WTC11 (cell line): ENCODE results near the gene ZNF223. TPM values are rescaled to one million over a fixed set of nuclear protein-coding genes. Genes with fewer than 3 reads are reported as not detected.
A peak's percentile ranks its signal among the peaks of the same experiment; 100 is the strongest.

Source experiments
- ATAC-seq: fragments of 200-7000 bp; cut with Tn5 transposase; 2 replicates; pipeline ENCODE4 v1.10.0; 2021; ENCODE audit warnings: mild to moderate bottlenecking, moderate library complexity
- CTCF ChIA-PET: fragments of 300-600 bp; sonication (Branson Sonifier 250); formaldehyde crosslinking; loops from one replicate; lab custom pipeline; 2021; ENCODE audit warnings: antibody characterized with exemption; lab: Charles Lee
- POLR2A ChIA-PET: fragments of 350-600 bp; sonication (Branson Sonifier 250); formaldehyde crosslinking; loops from one replicate; lab custom pipeline; 2021; ENCODE audit warnings: antibody characterized with exemption; lab: Charles Lee
- DNase-seq: peaks from one replicate; pipeline ENCODE4 v3.0.0; 2021; ENCODE audit warnings: low spot score
- H3K27ac Mint-ChIP-seq: 2 replicates; pipeline ENCODE4 v1.8.0; 2021; ENCODE audit warnings: mixed read lengths
- H3K27me3 Mint-ChIP-seq: 2 replicates; pipeline ENCODE4 v1.8.0; 2021; ENCODE audit warnings: low read depth, mild to moderate bottlenecking, moderate library complexity, mixed read lengths
- H3K36me3 Mint-ChIP-seq: 2 replicates; pipeline ENCODE4 v1.8.0; 2021; ENCODE audit warnings: mixed read lengths
- H3K4me1 Mint-ChIP-seq: 2 replicates; pipeline ENCODE4 v1.8.0; 2022; ENCODE audit warnings: mixed read lengths
- H3K4me3 Mint-ChIP-seq: 2 replicates; pipeline ENCODE4 v1.8.0; 2021; ENCODE audit warnings: mild to moderate bottlenecking, moderate library complexity, mixed read lengths
- H3K9me3 Mint-ChIP-seq: 2 replicates; pipeline ENCODE4 v1.8.0; 2021; ENCODE audit warnings: mixed read lengths
- CREM ChIP-seq: sonication (generic); formaldehyde crosslinking; IDR thresholded peaks from 2 replicates; pipeline ENCODE4 v1.8.1; 2022; ENCODE audit warnings: mild to moderate bottlenecking, missing genetic modification reagents, moderate library complexity
- E2F1 ChIP-seq: sonication (generic); formaldehyde crosslinking; IDR thresholded peaks from 2 replicates; pipeline ENCODE4 v1.8.0; 2022; ENCODE audit warnings: mild to moderate bottlenecking, missing genetic modification reagents
- EMX1 ChIP-seq: fragments of 250-450 bp; sonication (Bioruptor Pico); IDR thresholded peaks from 2 replicates; pipeline ENCODE4 v1.8.0; 2021; ENCODE audit warnings: mild to moderate bottlenecking
- FOXP1 ChIP-seq: sonication (generic); formaldehyde crosslinking; IDR thresholded peaks from 2 replicates; pipeline ENCODE4 v1.8.0; 2022; ENCODE audit warnings: missing genetic modification reagents, mild to moderate bottlenecking, moderate library complexity, borderline replicate concordance
- GTF2I ChIP-seq: fragments of 250-450 bp; sonication (Bioruptor Pico); conservative IDR thresholded peaks from 2 replicates; pipeline ENCODE4 v1.4.0; 2021; ENCODE audit warnings: mild to moderate bottlenecking
- JUN ChIP-seq: sonication (generic); formaldehyde crosslinking; IDR thresholded peaks from 2 replicates; pipeline ENCODE4 v1.8.0; 2023; ENCODE audit warnings: mild to moderate bottlenecking, missing genetic modification reagents
- MAX ChIP-seq: sonication (generic); formaldehyde crosslinking; IDR thresholded peaks from 2 replicates; pipeline ENCODE4 v1.8.0; 2022; ENCODE audit warnings: mild to moderate bottlenecking, missing genetic modification reagents
- NR3C1 ChIP-seq: sonication (generic); formaldehyde crosslinking; conservative IDR thresholded peaks from 2 replicates; pipeline ENCODE4 v1.8.1; 2023; ENCODE audit warnings: low read depth, mild to moderate bottlenecking, missing genetic modification reagents
- PREB ChIP-seq: sonication (generic); formaldehyde crosslinking; IDR thresholded peaks from 2 replicates; pipeline ENCODE4 v1.8.1; 2022; ENCODE audit warnings: mild to moderate bottlenecking, missing genetic modification reagents, moderate library complexity, borderline replicate concordance
- SMAD3 ChIP-seq: sonication (generic); formaldehyde crosslinking; IDR thresholded peaks from 2 replicates; pipeline ENCODE4 v1.8.0; 2022; ENCODE audit warnings: missing genetic modification reagents, mild to moderate bottlenecking, borderline replicate concordance
- USF2 ChIP-seq: sonication (generic); formaldehyde crosslinking; IDR thresholded peaks from 2 replicates; pipeline ENCODE4 v1.8.1; 2023; ENCODE audit warnings: mild to moderate bottlenecking, missing genetic modification reagents, moderate library complexity
- ZNF121 ChIP-seq: sonication (generic); formaldehyde crosslinking; IDR thresholded peaks from 2 replicates; pipeline ENCODE4 v1.8.0; 2023; ENCODE audit warnings: missing genetic modification reagents
- ZNF263 ChIP-seq: sonication (generic); formaldehyde crosslinking; IDR thresholded peaks from 2 replicates; pipeline ENCODE4 v1.8.1; 2022; ENCODE audit warnings: low read depth, mild to moderate bottlenecking, moderate library complexity, missing genetic modification reagents
- ZNF416 ChIP-seq: fragments of 250-450 bp; sonication (Bioruptor Pico); IDR thresholded peaks from 2 replicates; pipeline ENCODE4 v1.9.0; 2021; ENCODE audit warnings: mild to moderate bottlenecking, inconsistent platforms
- ZNF425 ChIP-seq: fragments of 250-450 bp; sonication (Bioruptor Pico); conservative IDR thresholded peaks from 2 replicates; pipeline ENCODE4 v1.9.0; 2021; ENCODE audit warnings: mild to moderate bottlenecking
- ZSCAN18 ChIP-seq: fragments of 250-450 bp; sonication (Bioruptor Pico); IDR thresholded peaks from 2 replicates; pipeline ENCODE4 v2.1.2; 2022; ENCODE audit warnings: mild to moderate bottlenecking, moderate library complexity
- total RNA-seq: library from RNA; stranded (reverse); gene quantifications from 3 replicates; pipeline ENCODE4 v1.2.3, GENCODE V29; 2021
- TF ChIP-seq, protein P1 (sequence below): sonication (generic); formaldehyde crosslinking; IDR thresholded peaks from 2 replicates; pipeline ENCODE4 v1.8.0; 2022; ENCODE audit warnings: mild to moderate bottlenecking, missing genetic modification reagents
- TF ChIP-seq, protein P2 (sequence below): sonication (generic); formaldehyde crosslinking; IDR thresholded peaks from 2 replicates; pipeline ENCODE4 v1.8.1; 2023; ENCODE audit warnings: mild to moderate bottlenecking, missing genetic modification reagents

ZNF223 gene
- total RNA-seq, 1 experiment from 2014 or later = 5.7 TPM

GRCh38 chr19:44107751-44108150 lies 55.9 kb downstream of the ZNF223 start:
- H3K27ac Mint-ChIP-seq = no peak overlapping the region
- ChIA-PET POLR2A (no interaction called here), CTCF (no interaction called here)
- H3K4me1 Mint-ChIP-seq = peaks cover 3% of the 10 kb centered on the region; the same call in 1 of the 2 replicates
- H3K9me3 Mint-ChIP-seq = peaks cover 71% of the 10 kb centered on the region
- peaks cover 85% of the 10 kb centered on the region for H3K36me3 Mint-ChIP-seq
- TF ChIP-seq FOXP1 = no peak
- no peak for TF ChIP-seq ZSCAN18
- no peak for TF ChIP-seq JUN (CRISPR knock-in tag)
- H3K4me3 Mint-ChIP-seq = no peak overlapping the region
- H3K27me3 Mint-ChIP-seq = peaks cover 7% of the 10 kb centered on the region
- ATAC-seq (no peak), DNase-seq (no peak)

- Mint-ChIP-seq H3K36me3 (peaks cover 68% of the 10 kb centered on the region), H3K9me3 (peaks cover 66% of the 10 kb centered on the region), H3K27me3 (peaks cover 7% of the 10 kb centered on the region), H3K4me3 (no peak overlapping the region), H3K27ac (no peak overlapping the region), H3K4me1 (peaks cover 9% of the 10 kb centered on the region)
- DNase-seq = no peak
- ChIA-PET CTCF (no interaction called here), POLR2A (no interaction called here)
- TF ChIP-seq ZNF263 (CRISPR knock-in tag) (no peak), CREM (no peak), GTF2I (no peak), E2F1 (CRISPR knock-in tag) (no peak), SMAD3 (no peak), JUN (CRISPR knock-in tag) (no peak), NR3C1 (no peak), EMX1 (CRISPR knock-in tag) (no peak), ZNF416 (CRISPR knock-in tag) (no peak), PREB (no peak), ZNF121 (no peak)
- TF ChIP-seq, protein P1, sequence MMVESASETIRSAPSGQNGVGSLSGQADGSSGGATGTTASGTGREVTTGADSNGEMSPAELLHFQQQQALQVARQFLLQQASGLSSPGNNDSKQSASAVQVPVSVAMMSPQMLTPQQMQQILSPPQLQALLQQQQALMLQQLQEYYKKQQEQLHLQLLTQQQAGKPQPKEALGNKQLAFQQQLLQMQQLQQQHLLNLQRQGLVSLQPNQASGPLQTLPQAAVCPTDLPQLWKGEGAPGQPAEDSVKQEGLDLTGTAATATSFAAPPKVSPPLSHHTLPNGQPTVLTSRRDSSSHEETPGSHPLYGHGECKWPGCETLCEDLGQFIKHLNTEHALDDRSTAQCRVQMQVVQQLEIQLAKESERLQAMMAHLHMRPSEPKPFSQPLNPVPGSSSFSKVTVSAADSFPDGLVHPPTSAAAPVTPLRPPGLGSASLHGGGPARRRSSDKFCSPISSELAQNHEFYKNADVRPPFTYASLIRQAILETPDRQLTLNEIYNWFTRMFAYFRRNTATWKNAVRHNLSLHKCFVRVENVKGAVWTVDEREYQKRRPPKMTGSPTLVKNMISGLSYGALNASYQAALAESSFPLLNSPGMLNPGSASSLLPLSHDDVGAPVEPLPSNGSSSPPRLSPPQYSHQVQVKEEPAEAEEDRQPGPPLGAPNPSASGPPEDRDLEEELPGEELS = no peak
- TF ChIP-seq, protein P2, sequence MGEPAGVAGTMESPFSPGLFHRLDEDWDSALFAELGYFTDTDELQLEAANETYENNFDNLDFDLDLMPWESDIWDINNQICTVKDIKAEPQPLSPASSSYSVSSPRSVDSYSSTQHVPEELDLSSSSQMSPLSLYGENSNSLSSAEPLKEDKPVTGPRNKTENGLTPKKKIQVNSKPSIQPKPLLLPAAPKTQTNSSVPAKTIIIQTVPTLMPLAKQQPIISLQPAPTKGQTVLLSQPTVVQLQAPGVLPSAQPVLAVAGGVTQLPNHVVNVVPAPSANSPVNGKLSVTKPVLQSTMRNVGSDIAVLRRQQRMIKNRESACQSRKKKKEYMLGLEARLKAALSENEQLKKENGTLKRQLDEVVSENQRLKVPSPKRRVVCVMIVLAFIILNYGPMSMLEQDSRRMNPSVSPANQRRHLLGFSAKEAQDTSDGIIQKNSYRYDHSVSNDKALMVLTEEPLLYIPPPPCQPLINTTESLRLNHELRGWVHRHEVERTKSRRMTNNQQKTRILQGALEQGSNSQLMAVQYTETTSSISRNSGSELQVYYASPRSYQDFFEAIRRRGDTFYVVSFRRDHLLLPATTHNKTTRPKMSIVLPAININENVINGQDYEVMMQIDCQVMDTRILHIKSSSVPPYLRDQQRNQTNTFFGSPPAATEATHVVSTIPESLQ (CRISPR knock-in tag) = no peak
- no peak for ATAC-seq
Measured at GRCh38 chr19:44109458-44109857, 57.6 kb downstream of the ZNF223 start.

DNA sequence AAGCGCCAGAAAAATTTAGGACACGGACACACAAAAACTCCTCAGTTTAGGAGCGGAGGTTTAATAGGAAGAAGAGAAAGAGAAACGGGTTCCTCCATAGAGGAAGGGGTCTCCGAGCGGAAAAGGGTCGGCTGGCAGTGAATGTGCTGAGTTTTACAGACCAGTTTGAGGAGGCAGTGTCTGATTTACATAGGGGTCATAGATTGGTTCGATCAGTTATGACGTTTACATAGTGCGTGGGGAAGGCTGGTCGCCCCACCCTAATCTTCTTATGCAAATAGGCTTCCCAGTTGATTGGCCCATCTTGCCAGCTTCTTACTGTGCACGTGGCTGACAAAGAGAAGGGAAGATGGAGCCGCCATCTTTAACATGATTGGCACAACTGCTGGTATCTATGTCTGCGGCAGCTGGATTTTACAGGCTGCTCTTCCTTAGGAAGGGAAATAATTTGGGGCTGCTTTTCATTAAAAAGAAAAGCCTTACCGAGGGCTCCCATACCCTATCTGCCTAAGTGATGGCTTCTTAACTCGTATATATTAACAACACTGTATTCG lies 60.2 kb downstream of the ZNF223 start:
- ATAC-seq = peak; percentile 62
- H3K9me3 Mint-ChIP-seq = peaks cover 47% of the 10 kb centered on the region
- peaks cover 51% of the 10 kb centered on the region for H3K36me3 Mint-ChIP-seq
- H3K4me3 Mint-ChIP-seq = peak overlapping the region; percentile 98
- CTCF ChIA-PET = interaction anchor here (0.5 to 1.5 kb wide), 2 partner anchors 19 to 103 kb away, joined by 3 read pairs; no protein-coding TSS in a partner anchor
- POLR2A ChIA-PET = interaction anchor here (0.8 to 1.3 kb wide), 4 partner anchors 17 to 285 kb away, joined by 3 to 5 read pairs (median 3); partner anchors contain the start of genes ZNF224, ZNF226 and ZNF283
- H3K4me1 Mint-ChIP-seq = peaks cover 9% of the 10 kb centered on the region
- peaks cover 6% of the 10 kb centered on the region; the same call in 1 of the 2 replicates for H3K27me3 Mint-ChIP-seq
- TF ChIP-seq ZNF425 (CRISPR knock-in tag) = no peak
- peak; percentile 74; the same call in 1 of the 2 replicates for TF ChIP-seq MAX (CRISPR knock-in tag)
- peak; percentile 20; the same call in 1 of the 2 replicates for TF ChIP-seq USF2 (CRISPR knock-in tag)
- TF ChIP-seq, all 79 proteins: peak for 2
- peak overlapping the region; percentile 96 for H3K27ac Mint-ChIP-seq
- DNase-seq = peak; percentile 57
